Measurements from ENCODE around the gene HES1. TPM values are rescaled to one million over a fixed set of nuclear protein-coding genes. Genes with fewer than 3 reads are reported as not detected.

The HES1 gene
- total and polyA plus RNA-seq, 9 of the 15 experiments (the other 6 are each of a cell fraction or from before 2014, with no cell fraction given), result 3.4 to 37.0 (median 19.3) TPM

DNA sequence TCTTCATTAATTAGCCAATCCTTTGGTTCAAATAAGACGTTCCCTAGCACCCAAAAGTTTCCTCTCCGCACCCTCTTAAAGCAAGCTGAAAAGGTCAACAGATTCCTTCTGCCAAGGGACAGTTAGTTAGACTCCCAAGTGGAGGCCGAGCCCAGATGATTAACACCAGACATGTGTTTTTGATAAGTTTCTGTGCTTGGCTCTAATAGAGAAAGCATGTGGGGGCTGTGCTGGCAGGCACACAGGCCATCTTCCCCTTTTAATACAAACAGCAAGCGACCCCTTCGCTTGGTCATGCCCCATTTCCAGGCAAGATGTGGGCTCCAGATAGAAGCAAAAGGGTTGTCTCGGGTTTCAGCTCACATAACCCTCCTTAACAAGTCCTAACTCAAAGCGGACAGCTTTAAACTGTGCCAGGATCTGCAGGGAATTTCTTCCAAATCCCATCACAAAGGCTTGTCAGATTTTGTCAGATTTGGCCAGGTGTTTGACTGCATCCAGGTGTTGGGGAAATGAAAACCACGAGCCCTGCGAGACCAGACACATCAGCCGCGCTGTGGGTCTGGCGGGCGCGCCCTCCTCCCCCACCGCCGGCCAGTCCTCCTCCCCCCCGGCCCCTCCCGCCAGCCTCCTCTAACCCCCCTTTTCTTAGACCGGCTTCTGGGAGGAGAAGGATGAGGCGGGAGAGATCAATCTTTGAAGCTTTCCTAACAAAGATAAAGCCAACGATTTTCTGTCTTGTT lies 3.3 kb downstream of the HES1 start (continued):
- TF ChIP-seq STAT6 (CRISPR knock-in tag; IDR thresholded peaks at IDR 0.05), result no peak
- no peak for TF ChIP-seq CCAR2 (IDR thresholded peaks at IDR 0.05; ENCODE audit: low read depth, low read length)
- TF ChIP-seq HMG20B (CRISPR knock-in tag; IDR thresholded peaks at IDR 0.05), result peak; percentile 0; the same call in 1 of the 2 replicates
- peak; percentile 81 for TF ChIP-seq HES1 (IDR thresholded peaks at IDR 0.05; ENCODE audit: low read depth)
- peak; percentile 42 for TF ChIP-seq KDM5B (IDR thresholded peaks at IDR 0.05; ENCODE audit: insufficient replicate concordance, low read depth, low read length)
- TF ChIP-seq RAD21 (CRISPR knock-in tag; conservative IDR thresholded peaks at IDR 0.05 in 1 of 2, IDR thresholded peaks at IDR 0.05 in 1 of 2), result peak in 1 of 2 experiments; percentile 3; a peak in 2 of 4 replicates
- TF ChIP-seq TBL1XR1 (IDR thresholded peaks at IDR 0.05; ENCODE audit: low read length in 2 of 2), result peak in 1 of 2 experiments; percentile 50; a peak in 2 of 4 replicates
- TF ChIP-seq, protein P1, sequence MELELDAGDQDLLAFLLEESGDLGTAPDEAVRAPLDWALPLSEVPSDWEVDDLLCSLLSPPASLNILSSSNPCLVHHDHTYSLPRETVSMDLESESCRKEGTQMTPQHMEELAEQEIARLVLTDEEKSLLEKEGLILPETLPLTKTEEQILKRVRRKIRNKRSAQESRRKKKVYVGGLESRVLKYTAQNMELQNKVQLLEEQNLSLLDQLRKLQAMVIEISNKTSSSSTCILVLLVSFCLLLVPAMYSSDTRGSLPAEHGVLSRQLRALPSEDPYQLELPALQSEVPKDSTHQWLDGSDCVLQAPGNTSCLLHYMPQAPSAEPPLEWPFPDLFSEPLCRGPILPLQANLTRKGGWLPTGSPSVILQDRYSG (tag; conservative IDR thresholded peaks at IDR 0.05; ENCODE audit: low read depth), result 0 out of 2 replicates have a peak, but pooled peaks have one; percentile 26
- TF ChIP-seq OTX1 (CRISPR knock-in tag; IDR thresholded peaks at IDR 0.05), result 0 out of 2 replicates have a peak, but pooled peaks have one; percentile 40
- TF ChIP-seq AFF1 (IDR thresholded peaks at IDR 0.05; ENCODE audit: low read depth in 1 of 2, partially characterized antibody in 2 of 2), result peak; percentile 18 to 19
- TF ChIP-seq NFE2 (IDR thresholded peaks at IDR 0.05; ENCODE audit: low read depth), result no peak
- no peak for TF ChIP-seq YBX1 (IDR thresholded peaks at IDR 0.05)
- TF ChIP-seq CBX8 (IDR thresholded peaks at IDR 0.05; ENCODE audit: borderline replicate concordance, extremely low read depth, low read depth, low read length, poor library complexity, severe bottlenecking), result no peak
- no peak for TF ChIP-seq NR2C2 (CRISPR knock-in tag; IDR thresholded peaks at IDR 0.05)
- TF ChIP-seq NR2C2 (tag; IDR thresholded peaks at IDR 0.05), result no peak
- peak; percentile 42; the same call in 1 of the 2 replicates for TF ChIP-seq MBD2 (IDR thresholded peaks at IDR 0.05; ENCODE audit: borderline replicate concordance, low read depth)
- peak; percentile 30; the same call in 1 of the 2 replicates for TF ChIP-seq TOE1 (IDR thresholded peaks at IDR 0.05; ENCODE audit: borderline replicate concordance)
- TF ChIP-seq TOE1 (CRISPR knock-in tag; IDR thresholded peaks at IDR 0.05; ENCODE audit: borderline replicate concordance, low read depth), result no peak
